NOMO-1 treated with DMSO at 0.1 percent for 48 hours (cell line): Measurements from ENCODE around the gene DPF3.
"Not testable (repeated sequence)": the region's sequence is repeated elsewhere in the genome, so short reads cannot be mapped to it uniquely, and the experiment has no call there.

ENCODE experiments used
- DNase-seq: peaks from one replicate; lab custom pipeline; 2025; ENCODE audit not compliant: unreplicated experiment; lab: John Stamatoyannopoulos, UW

The DPF3 gene

DNA sequence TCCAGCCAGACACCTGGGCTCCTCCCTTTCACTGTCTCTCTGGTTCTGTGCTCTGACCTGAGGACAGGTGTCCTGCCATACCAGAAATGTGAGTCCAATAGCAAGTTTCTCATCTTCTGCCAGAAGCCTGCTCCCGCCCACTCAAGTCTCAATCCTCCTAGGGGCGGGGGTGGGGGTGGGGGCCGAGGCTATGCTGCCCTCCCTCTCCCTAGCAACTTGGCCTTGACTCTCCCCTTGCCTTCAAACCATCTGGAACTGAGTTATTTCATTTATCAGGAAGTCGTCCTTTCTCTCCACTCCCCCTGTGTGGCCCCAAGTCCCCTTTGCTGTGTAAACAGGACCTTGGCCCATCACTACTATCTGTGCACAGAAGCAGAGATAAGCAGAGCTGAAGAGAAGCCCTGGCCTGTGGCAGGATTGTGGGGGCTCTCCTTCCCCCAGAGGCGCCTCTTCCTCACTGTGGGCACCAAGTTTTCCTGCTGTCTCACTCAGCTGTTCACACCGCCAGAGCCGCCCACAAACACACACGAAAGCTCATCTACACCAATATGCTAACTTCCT, 117.1 kb downstream of the DPF3 start:
- DNase-seq, result no peak

DNA sequence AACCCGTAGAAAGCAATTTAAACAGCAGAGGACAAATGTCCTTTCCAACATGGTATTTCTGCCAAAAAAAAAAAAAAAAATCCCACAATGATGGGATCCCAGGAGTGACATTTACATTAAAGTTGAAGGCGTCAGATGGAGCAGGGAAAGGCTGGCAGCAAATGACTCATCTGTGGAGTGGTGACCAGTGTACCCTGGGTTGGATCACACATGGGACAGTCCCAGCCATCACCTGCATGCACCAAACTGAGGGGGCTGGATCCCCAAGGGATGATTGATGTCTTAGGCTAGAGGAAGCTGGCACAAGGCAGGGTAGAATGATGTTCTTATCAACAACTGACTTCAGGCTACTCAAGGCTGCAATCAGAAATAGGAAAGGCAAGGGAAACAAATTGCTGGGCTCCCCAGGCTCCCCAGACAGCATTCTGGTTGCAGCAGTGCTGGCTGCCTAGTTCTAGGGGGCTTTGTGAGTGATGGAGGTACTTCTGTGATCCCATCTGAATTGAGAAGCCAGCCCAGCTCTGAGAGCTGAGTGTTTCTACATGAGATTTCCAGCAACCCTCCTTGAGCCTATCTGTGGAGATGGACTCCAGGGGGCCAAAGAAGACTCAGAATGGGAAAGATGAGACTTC, 117.9 kb downstream of the DPF3 start:
- no peak for DNase-seq

DNA sequence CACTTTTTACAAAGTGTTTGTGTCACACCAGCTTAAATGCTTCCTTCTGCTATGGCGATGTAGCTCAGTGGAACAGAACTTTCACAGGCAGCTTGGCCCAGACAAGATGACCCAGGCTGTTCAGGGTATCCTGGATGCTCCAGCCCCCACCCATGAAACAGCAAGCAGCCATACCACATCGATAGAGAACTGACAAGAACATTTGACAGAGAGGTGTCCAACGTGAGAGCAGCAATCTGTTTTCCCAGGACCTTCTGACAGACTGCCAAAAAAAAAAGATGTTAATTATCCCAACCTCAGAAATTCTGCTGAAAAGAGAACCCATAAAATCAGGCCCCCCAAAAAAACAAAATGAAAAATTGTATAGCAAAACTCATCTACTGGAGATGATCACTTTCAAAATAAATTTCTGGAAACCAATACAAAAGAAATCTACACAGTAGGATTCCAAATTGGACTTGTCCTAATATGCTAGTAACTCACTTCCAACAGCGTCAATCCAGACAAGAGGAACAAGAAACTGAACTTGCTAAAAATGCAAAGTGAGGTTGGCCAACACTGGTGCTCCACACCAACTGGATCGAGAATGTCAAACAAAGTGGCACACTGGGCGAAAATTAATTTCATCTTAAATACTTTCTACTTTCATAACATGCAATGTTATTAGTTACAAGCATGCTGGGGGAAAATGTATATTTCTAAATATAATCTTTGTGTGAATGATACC, 118.8 kb downstream of the DPF3 start:
- no peak for DNase-seq

DNA sequence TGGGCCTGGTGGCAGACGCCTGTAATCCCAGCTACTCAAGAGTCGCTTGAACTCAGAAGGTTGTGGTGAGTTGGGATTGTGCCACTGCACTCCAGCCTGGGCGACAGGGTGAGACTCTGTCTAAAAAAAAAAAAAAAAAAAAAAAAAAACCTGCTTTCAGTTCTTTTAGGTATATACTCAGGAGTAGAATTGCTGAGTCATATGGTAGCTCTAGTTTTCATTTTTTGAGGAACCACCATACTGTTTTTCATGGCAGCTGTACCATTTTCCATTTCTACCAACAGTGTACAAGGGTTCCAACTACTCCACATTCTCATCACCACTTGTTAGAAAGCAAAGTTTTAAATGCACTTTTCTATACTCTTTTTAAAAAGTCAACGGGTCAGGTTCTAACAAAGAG, 119.8 kb downstream of the DPF3 start:
- no peak for DNase-seq

DNA sequence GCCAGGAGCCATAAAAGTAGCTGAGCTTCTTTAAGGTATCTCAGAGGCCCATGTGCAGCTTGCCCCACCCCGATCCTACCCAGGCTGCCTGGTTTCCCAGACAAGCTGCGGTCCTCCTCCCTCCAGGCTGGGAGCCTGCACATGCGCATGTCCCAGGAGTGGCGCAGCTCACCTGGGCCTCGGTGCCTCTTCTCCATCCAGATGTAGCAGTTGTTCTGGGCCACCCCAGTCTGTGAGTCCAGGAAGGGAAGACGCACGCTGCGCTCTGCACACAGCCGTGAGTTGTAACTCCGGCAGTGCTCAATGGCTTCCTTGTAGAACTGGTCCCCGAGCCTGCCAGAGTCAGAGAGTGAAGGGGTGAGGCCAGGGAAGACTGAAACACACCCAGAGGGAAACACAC, 122.3 kb downstream of the DPF3 start:
- no peak for DNase-seq

DNA sequence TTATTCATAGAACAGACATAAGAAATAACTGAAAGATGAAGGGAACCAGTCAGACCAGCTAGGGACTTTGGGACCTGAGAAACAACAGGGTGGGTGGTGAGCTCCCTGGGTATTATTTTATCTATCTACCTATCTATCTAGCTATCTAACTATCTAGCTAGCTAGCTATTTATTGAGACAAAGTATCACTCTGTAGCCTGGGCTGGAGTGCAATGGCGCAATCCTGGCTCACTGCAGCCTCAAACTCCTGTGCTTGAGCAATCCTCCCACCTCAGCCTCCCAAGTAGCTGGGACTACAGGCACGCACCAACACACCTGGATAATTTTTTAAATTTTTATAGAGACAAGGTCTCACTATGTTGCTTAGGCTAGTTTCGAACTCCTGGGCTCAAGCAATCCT, 127.6 kb downstream of the DPF3 start:
- no peak for DNase-seq

DNA sequence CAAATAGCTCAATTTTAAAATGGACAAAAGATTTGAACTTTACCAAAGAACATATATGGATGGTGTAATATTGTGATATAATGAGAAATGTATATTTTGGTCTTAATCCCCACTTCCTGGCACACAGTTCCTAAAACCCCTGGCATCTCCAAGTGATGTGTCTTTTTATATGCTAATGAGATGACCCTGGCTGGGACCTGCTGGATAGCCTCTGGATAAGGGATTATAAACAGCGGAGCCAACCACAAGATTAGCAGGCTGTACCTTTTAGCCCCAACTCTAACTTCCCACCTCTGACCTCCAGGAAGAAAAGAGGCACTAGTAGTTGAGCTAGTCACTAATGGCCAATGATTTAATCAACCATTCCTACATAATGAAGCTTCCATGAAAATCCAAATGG, 130.0 kb downstream of the DPF3 start:
- no peak for DNase-seq

DNA sequence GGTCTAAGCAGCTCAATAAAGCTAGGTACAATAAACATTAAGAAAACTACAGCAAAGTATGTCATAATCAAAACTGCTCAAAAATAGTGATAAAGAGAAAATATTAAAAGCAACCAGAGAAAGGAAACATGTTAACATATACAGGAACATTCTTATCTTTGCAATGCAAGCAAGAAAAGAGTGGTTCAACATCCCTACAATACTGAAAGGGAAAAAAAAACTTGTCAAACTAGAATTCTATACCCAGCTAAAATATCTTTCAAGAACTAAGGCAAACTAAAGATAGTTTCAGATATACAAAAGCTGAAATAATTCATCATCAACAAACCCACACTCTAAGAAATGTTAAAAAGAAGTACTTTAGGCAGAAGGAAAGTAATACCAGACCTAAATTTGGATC, 134.2 kb downstream of the DPF3 start:
- DNase-seq, result no peak

DNA sequence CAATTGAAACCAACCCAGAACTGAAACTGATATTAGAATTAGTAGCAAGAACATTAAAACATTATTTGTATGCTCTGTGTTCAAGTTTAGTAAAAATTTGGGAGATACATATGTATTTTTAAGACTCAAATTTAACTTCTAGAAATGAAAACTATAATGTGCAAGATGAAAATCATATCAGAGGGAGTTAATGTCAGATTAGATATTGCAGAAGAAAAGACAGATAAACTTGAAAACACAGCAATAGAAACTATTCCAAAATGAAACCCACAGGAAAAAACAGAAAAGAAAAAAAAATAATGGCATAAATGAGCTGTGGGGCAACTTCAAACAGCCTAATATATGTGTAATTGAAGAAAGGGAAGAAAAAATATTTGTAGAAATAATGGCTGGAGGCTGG, 134.9 kb downstream of the DPF3 start:
- DNase-seq, result no peak

DNA sequence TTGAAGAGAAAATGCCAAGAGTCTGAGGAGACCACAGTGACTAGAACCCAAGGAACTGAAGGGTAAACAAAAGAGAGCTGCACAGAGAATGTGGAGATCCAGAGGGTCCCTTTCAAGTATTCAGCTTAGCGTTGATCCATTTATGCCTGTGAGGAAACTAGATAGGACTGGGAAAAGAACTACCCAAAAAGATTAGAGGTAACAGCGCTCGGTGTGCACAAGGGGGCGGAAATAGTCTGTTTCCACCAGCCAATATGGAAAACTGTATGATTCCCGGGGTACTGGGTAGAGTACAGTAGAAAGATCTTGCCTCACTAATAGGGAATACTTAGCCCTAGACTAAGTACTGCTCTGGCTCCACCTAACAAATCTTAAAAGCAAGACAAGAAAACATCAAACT, 135.5 kb downstream of the DPF3 start:
- no peak for DNase-seq

DNA sequence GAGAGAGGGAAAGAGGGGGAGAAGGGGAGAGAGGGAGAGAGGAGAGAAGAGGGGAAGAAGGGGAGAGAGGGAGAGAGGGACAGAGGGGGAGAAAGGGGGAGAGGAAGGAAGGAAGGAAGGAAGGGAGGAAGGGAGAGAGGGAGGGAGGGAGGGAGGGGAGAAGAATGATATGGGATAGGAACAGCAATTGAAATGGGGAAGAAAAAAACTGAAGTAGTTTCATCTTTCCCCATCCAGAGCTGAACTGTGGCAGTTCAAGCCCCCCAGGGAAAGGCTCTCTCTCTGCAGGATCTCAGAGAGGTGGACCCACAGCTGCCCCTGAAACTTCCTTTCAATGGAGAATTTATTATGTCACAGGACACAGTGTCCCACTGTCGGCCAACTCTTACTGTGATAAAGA, 136.9 kb downstream of the DPF3 start:
- DNase-seq, result no peak

DNA sequence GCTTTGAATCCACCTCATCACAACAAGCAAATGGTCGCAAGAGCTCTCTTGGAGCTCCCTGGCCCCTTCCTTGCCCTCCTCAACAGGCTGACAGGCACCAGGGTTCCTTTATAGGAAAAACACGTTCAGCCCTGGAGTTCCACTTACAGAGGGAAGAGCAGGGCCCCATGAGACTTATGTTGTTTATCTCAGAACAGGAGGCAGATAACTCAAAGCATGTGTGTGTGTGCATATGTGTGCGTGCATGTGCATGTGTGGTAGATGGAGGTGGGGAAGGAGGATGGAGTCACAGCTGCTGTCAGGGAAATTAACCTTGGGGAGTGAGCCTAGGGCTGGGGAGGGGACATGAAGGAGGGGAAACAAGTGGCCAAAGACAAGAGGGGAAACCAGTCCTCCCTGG, 138.1 kb downstream of the DPF3 start:
- no peak for DNase-seq

DNA sequence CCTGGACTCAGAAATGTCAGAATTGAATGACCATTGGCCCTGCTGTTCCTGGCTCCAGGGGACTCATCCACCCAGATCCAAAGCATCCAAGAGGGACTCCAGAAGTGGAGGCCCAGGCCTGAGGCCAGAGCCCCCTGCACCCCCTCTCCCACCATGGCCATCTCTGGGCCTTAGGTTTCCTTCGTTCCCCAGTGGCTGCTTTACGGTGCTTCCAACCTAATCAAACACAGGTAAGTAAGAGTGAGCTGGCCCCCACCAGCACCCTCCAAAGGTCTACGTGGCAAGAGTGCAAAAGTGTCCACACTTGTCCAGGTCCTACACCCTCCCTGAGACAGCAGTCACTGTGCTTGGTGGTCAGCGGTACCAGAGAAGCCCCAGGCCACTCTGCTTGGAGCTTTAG, 139.0 kb downstream of the DPF3 start:
- no peak for DNase-seq

DNA sequence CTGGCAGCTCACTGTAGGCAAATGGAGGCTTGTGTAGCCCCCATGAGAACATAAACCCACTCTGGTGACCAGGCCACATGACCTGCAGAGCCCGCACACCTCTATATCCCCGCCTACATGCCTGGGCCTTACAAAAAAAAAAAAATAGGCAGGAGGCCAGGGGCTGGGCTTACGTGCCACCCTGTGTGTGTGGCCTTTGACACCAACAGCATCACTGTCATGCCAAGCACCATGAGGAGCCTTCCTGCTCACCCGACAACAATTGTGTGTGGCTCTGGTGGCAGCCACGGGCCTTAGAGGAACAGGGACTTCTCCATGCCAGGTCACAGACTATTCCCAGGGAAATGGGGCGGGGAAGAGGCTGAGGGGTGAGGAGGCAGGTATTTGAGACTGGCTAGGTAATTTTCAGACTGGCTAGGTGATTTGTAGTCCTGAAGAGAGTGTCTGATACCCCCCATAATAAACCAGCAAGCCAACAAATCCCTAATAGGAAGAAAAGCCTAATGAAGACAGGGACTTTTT, 140.0 kb downstream of the DPF3 start:
- no peak for DNase-seq

DNA sequence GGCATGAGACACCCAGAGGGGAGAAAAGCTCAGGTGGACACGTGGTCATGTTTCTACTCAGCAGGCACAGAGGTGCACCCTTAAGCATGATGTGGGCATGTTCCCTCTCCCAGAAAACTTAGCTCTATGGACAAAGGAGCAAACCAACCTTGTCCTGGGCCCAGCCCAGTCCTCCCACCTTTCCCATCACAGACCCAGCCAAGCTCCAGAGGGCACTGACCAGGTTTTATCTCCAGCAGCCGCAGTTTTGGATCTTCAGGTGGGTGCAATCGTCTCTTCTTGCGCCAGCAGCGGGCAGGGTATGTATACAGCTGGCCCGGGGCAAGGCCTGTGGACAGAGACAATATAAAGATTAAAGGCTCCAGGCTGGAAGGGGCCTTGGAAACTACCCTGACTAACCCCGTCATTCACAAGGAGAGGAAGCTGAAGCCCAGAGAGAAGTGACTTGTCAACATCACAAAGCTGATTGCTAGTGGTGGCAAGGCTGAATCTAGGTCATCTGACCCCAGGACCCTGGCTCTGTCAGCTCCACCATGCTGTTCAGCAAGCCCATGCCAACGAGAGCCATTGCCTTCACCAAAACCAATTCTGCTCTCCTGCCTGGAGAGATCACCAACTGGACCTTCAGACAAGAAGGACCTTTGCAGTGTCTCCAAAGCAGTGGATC, 140.7 kb downstream of the DPF3 start:
- no peak for DNase-seq

DNA sequence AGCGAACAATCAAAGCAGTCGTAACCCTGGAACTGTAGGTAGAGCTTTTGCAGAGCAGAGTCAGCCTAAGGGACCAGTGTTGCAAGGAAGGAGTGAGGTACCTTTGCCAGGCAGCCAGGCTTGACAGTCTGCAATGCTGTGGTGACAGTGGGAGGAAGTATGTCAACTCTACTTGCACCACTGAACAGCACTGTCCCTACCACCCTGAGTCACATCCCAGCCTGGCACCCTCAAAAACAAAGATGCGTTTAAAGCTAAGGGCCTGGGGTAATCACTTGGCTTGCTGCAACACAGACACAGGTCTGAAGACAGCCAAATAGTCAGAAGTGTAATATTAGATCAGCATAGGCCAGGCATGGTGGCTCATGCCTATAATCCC, 141.9 kb downstream of the DPF3 start:
- no peak for DNase-seq

DNA sequence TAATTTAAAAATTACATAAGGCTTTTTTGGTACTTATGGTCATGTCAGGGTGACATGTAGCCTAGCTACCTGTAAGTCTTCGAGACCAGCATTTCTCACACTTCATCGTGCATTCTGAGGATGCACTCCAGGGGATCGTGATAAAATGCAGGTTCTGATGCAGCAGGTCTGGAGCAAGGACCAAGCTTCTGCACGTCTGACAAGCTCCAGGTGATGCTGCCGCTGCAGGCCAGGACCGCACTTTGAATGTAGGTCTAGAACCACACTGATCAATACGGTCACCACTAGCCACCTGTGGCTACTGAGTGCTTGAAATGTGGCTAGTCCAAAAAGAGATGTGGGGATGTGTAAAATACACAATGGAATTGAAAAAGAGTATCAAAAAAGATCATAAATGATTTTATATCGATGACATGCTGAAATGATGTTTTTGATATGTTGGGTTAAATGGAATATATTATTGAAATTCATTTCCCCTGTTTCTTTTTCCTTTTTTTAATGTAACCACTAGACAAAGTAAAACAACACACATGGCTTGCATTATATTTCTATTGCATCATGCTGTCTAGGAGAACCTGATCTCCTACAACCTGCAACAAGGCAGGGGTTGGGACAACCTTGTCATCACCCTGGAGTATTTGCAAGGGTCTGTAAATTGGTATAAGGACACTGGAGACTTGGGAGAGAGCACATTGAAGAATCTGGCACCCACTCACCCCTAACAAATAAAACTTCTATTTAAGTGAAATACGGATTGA, 142.4 kb downstream of the DPF3 start:
- no peak for DNase-seq

DNA sequence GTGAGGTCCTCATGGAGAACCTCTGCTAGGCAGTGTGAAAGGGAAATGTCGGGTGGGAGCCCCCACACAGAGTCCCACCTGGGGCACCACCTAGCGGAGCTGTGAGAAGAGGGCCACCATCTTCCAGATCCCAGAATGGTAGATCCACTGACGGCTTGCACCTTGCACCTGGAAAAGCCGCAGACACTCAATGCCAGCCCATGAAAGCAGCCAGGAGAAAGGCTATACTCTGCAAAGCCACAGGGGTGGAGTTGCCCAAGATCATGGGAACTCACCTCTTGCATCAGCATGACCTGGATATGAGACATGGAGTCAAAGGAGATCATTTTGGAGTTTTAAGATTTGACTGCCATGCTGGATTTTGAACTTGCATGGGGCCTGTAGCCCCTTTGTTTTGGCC, 145.0 kb downstream of the DPF3 start:
- DNase-seq, result not testable (repeated sequence)

DNA sequence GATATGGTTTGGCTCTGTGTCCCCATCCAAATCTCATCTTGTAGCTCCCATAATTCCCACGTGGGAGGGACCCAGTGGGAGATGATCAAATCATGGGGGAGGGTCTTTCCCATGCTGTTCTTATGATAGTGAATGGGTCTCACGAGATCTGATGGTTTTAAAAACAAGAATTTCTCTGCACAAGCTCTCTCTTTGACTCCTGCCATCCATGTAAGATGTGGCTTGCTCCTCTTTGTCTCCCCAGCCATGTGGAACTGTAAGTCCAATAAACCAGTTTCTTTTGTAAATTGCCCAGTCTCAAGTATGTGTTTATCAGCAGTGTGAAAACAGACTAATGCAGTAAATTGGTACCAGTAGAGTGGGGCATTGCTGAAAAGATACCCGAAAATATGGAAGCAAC, 146.2 kb downstream of the DPF3 start:
- DNase-seq, result no peak

DNA sequence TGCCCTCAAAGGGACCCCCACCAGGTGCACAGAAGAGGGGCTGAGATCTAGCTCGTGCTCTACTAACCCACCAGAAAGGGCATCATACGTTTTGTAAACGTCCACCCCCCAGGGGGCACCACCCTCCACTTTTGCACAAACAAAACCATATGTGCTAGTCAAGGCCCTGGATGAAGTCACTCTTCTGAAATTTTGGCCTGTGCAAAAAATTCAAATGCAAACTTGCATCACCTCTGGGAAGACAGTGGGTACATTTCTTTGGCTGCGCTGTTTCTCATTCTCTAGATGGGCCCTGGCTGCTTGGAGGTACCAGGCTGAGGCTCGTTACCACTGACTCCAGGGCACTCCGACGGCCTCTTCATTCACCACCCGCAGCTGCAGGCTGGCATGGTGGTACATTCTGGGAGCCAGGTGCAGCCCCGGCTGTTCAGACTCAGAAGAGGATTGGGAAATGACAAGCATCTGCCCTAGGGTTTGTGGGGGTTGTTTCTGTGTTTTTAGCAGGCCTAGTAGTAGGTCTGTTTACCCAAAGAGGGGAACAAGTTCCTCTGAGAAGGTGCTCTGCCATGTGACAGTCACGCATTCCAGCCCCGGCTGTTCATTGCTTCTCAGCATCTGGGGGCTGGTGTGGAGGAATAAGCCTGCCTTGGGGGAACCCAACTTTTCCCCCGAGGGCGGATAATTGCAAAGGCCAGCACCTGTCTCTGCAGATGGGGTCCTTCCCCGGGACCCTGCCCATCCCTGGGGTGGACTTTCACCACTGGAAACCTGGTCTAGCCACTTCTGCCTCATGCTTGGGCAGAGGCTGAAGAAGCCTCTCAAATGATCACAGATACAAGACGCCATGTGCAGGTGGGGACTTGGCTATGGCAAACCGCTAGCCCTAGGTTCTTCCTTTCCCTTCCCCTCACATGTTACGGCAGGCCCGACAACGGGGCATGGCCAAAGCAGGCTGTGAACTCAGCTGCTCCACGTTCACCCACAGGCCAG, 147.6 kb downstream of the DPF3 start:
- no peak for DNase-seq
